ENCODE data around the gene GOLPH3L.

DNA sequence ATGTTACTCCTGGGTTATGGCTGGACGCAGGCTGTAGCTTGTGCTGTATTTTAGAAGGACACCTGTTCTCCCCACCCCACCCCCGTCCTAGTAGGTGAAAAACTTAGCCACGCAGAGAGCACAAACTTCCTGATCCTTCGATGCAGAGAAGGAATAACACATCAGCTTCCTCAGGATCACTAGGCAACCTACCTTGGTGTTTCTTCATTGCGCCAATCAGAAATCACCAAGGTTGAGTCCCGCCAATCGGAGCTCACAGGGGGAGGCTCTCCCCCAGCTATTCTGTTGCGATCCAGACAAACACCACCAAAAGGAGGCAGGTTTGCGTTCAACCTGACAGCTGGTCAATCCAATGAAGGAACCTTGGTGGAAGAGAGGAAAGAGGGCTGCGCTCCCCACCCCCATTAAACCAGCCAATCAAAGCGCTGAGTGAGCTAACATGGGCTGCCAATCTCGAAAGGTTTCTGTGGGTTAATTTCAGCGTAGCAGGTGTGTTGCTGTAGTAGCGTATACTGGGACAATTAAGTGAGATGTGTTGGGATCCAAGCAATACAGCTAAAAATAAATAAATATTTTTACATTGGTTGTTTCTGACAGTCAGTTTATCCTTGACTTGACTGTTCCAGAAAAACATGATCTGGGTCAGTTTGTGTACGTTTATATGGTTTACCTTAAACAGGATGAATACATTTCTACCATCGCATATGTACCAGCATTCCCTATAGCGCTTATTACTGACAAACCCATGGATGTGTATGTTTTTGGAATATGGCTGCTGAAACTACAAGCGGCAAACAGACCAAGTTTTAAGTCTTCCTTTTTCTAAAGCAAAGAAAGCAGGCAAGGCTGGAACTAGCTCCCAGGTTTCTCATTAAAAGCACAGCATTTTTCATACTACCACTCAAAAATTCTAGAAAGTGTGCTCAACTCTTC is at the start of gene GOLPH3L:
- TF ChIP-seq, protein P1, sequence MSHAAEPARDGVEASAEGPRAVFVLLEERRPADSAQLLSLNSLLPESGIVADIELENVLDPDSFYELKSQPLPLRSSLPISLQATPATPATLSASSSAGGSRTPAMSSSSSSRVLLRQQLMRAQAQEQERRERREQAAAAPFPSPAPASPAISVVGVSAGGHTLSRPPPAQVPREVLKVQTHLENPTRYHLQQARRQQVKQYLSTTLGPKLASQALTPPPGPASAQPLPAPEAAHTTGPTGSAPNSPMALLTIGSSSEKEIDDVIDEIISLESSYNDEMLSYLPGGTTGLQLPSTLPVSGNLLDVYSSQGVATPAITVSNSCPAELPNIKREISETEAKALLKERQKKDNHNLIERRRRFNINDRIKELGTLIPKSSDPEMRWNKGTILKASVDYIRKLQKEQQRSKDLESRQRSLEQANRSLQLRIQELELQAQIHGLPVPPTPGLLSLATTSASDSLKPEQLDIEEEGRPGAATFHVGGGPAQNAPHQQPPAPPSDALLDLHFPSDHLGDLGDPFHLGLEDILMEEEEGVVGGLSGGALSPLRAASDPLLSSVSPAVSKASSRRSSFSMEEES (CRISPR knock-in tag; IDR thresholded peaks at IDR 0.05), result 0 out of 2 replicates have a peak, but pooled peaks have one; percentile 25
- TF ChIP-seq, protein P2, sequence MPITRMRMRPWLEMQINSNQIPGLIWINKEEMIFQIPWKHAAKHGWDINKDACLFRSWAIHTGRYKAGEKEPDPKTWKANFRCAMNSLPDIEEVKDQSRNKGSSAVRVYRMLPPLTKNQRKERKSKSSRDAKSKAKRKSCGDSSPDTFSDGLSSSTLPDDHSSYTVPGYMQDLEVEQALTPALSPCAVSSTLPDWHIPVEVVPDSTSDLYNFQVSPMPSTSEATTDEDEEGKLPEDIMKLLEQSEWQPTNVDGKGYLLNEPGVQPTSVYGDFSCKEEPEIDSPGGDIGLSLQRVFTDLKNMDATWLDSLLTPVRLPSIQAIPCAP (CRISPR knock-in tag; IDR thresholded peaks at IDR 0.05; ENCODE audit: low read depth), result no peak
- TF ChIP-seq, protein P3, sequence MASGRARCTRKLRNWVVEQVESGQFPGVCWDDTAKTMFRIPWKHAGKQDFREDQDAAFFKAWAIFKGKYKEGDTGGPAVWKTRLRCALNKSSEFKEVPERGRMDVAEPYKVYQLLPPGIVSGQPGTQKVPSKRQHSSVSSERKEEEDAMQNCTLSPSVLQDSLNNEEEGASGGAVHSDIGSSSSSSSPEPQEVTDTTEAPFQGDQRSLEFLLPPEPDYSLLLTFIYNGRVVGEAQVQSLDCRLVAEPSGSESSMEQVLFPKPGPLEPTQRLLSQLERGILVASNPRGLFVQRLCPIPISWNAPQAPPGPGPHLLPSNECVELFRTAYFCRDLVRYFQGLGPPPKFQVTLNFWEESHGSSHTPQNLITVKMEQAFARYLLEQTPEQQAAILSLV (CRISPR knock-in tag; IDR thresholded peaks at IDR 0.05; ENCODE audit: borderline replicate concordance), result no peak
- TF ChIP-seq YY1 (IDR thresholded peaks at IDR 0.05; ENCODE audit: insufficient read depth, insufficient replicate concordance, low read depth, low read length), result no peak
- no peak for TF ChIP-seq ZNF292 (CRISPR knock-in tag; IDR thresholded peaks at IDR 0.05; ENCODE audit: borderline replicate concordance, low read depth)
- TF ChIP-seq CHD2 (IDR thresholded peaks at IDR 0.05; ENCODE audit: low read depth, low read length), result peak; percentile 68; the same call in 1 of the 2 replicates
- TF ChIP-seq NFIC (IDR thresholded peaks at IDR 0.05; ENCODE audit: low read length), result no peak
